Choroid plexus epithelial cell (primary cell): ENCODE measurements around the gene GABRA1.

Source experiments
- DNase-seq: peaks from one replicate; pipeline ENCODE4 v3.0.0-alpha.2; 2010; ENCODE audit warnings: low read depth
- H3K4me3 ChIP-seq: 2 replicates; pipeline ENCODE4 v1.5.1; 2011; ENCODE audit warnings: low read depth, mild to moderate bottlenecking, control low read depth, low read length, moderate library complexity
- TF ChIP-seq, protein P1 (sequence below): conservative IDR thresholded peaks from 2 replicates; pipeline ENCODE4 v1.5.1; 2011; ENCODE audit warnings: low read depth, mild to moderate bottlenecking, control low read depth, inconsistent platforms, low read length, moderate library complexity

Gene GABRA1

DNA sequence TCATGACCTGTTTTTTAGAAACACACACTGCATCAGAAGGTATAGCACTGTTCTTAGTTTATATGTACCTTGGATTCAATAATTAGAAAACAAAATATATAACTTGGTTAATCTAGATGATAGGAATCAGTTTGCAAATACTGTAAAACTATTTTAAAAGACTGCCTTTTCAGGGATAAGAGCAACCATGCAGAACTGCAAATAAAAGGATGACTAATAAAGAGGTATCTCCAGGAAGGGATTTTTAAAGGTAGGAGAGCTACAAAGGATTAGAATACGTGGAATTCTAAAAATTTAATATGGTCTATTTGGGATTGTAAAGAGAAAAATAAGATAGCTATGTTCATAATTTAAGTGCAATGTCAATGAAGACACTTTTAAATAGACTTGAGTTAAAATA, 9.4 kb downstream of the GABRA1 start:
- DNase-seq, result no peak
- no peak overlapping the region for H3K4me3 ChIP-seq
- TF ChIP-seq, protein P1, sequence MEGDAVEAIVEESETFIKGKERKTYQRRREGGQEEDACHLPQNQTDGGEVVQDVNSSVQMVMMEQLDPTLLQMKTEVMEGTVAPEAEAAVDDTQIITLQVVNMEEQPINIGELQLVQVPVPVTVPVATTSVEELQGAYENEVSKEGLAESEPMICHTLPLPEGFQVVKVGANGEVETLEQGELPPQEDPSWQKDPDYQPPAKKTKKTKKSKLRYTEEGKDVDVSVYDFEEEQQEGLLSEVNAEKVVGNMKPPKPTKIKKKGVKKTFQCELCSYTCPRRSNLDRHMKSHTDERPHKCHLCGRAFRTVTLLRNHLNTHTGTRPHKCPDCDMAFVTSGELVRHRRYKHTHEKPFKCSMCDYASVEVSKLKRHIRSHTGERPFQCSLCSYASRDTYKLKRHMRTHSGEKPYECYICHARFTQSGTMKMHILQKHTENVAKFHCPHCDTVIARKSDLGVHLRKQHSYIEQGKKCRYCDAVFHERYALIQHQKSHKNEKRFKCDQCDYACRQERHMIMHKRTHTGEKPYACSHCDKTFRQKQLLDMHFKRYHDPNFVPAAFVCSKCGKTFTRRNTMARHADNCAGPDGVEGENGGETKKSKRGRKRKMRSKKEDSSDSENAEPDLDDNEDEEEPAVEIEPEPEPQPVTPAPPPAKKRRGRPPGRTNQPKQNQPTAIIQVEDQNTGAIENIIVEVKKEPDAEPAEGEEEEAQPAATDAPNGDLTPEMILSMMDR, result no peak

DNA sequence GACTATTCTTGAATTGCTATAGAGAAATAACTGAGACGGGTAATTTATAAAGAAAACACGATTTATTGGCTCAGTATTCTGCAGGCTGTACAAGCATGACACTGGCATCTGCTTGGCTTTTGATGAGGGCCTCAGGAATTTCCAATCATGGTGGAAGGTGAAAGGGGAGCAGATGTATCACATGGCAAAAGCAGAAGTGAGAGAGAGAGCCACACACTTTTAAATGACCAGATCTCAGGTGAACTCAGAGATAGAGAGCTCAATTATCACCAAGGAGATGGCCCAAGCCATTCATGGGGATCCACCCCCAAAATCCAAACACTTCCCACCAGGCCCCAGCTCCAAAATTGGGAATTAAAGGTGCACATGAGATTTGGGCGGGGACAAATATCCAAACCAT, 15.3 kb downstream of the GABRA1 start:
- DNase-seq, result no peak
- TF ChIP-seq, protein P1, result no peak
- H3K4me3 ChIP-seq, result no peak overlapping the region

DNA sequence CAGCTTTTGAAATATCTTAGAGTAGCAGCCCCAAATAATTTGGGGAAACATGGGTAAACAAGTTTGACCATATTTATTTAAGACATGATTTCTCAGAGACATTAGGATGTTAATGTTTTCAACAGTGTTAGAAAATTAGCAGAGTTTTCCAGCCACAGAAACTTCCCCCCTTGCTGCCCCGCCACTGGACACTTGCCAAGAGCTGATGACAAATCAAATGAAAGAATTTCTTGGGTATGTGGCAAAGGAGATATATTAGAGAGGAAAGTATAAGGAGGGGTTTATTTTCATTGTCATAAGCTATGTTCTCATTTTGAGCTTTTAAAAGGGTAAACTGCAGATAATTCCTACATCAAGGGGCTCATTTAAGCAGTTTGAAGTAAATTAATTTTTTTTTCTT, 15.9 kb downstream of the GABRA1 start:
- TF ChIP-seq, protein P1, result no peak
- no peak for DNase-seq
- H3K4me3 ChIP-seq, result no peak overlapping the region

DNA sequence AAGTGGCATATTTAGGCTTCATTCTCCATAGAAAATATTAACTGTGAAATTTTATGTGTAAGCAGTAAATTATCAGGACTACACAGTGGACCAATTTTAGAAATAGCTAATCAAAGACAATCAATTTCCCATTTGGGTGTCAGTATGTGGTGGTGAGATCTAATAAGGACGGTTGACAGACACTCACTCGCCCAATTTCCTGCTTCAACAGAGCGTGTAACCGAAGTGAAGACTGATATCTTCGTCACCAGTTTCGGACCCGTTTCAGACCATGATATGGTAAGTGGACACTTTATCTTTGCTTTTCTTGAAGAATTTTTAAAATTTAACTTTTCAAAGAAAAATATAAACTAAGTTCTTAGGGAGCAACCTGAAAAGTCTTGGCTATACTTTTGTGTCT, 17.6 kb downstream of the GABRA1 start:
- H3K4me3 ChIP-seq, result no peak overlapping the region
- TF ChIP-seq, protein P1, result no peak
- DNase-seq, result no peak

DNA sequence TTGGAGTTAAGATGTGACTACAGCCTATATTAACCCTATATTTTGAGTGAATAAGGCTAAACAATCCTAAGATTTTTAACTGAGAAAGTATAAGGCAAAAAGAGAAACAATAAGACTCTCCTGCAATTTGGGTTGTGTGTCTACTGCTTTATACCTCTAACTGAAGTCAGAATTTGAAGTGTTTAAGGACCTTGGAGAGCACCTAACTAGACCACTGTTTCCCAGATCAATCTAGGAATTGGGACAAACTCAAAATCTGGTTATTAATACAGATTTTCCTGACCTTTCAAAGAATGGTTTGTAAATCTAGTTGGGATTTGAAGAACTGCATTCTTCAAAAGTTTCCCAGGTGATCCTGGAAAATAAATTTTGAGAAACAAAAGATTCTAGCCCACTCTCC, 42.1 kb downstream of the GABRA1 start:
- TF ChIP-seq, protein P1, result no peak
- no peak for DNase-seq
- no peak overlapping the region for H3K4me3 ChIP-seq

DNA sequence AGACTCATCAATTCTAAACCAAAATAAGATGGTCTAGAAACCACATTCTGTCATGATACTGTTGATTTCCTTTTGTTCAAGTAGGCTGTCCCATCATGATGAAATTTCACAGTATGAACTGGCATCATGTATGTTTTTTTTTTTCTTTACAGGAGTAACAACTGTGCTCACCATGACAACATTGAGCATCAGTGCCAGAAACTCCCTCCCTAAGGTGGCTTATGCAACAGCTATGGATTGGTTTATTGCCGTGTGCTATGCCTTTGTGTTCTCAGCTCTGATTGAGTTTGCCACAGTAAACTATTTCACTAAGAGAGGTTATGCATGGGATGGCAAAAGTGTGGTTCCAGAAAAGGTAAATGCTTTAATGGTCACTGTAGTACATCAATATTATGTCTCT, 47.6 kb downstream of the GABRA1 start:
- H3K4me3 ChIP-seq, result no peak overlapping the region
- TF ChIP-seq, protein P1, result no peak
- DNase-seq, result no peak

DNA sequence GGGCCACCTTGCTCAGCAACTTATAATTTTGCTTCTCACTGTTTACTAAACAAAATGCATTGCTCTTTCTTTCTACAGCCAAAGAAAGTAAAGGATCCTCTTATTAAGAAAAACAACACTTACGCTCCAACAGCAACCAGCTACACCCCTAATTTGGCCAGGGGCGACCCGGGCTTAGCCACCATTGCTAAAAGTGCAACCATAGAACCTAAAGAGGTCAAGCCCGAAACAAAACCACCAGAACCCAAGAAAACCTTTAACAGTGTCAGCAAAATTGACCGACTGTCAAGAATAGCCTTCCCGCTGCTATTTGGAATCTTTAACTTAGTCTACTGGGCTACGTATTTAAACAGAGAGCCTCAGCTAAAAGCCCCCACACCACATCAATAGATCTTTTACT, 49.1 kb downstream of the GABRA1 start:
- TF ChIP-seq, protein P1, result no peak
- no peak for DNase-seq

More for the DNA sequence above, 49.1 kb downstream of the GABRA1 start:
- no peak overlapping the region for H3K4me3 ChIP-seq
